ENCODE measurements around the gene TBCB.

- TF ChIP-seq CTCF (IDR thresholded peaks at IDR 0.05; ENCODE audit: insufficient read depth, low read length) (no peak), REST (IDR thresholded peaks at IDR 0.05; ENCODE audit: insufficient replicate concordance, low read depth) (no peak), POLR2AphosphoS5 (IDR thresholded peaks at IDR 0.05; ENCODE audit: low read depth) (no peak)
These were observed 35.3 kb downstream of the TBCB start for GRCh38 chr19:36150586-36150985.
